Mammary epithelial cell (primary cell): ENCODE results near the gene SMOC1.

Experiments
- CTCF ChIP-seq, 2 donors: IDR thresholded peaks in 1 of 2; conservative IDR thresholded peaks in 1 of 2; 2 replicates each; pipeline ENCODE4 v1.5.1; 2011 to 2012; ENCODE audit warnings: inconsistent platforms in 2 of 2, low read length in 2 of 2, mild to moderate bottlenecking in 2 of 2, control low read depth in 1 of 2, low read depth in 1 of 2; ENCODE audit not compliant: insufficient read depth in 1 of 2; ENCODE audit errors: extremely low read depth in 1 of 2
- EZH2 ChIP-seq: IDR thresholded peaks from 2 replicates; pipeline ENCODE4 v1.6.1; 2012; ENCODE audit warnings: low read length, inconsistent platforms, borderline replicate concordance

GRCh38 chr14:69951935-69952334 is 72.7 kb downstream of the SMOC1 start:
- TF ChIP-seq CTCF (conservative IDR thresholded peaks at IDR 0.05 in 1 of 2, IDR thresholded peaks at IDR 0.05 in 1 of 2; ENCODE audit: extremely low read depth in 1 of 2, insufficient read depth in 1 of 2, low read depth in 1 of 2, low read length in 2 of 2) = no peak
- TF ChIP-seq EZH2 = no peak
